HFFc6 (cell line): ENCODE measurements around the gene HAVCR1. TPM values are rescaled to one million over a fixed set of nuclear protein-coding genes. Genes with fewer than 3 reads are reported as not detected.

Source experiments
- DNase-seq: peaks from one replicate; pipeline ENCODE4 v3.0.0-alpha.2; 2018
- H3K27ac Mint-ChIP-seq: 2 replicates; pipeline ENCODE4 v1.8.0; 2020; ENCODE audit warnings: mild to moderate bottlenecking, mixed read lengths
- H3K27me3 Mint-ChIP-seq: 2 replicates; pipeline ENCODE4 v1.8.0; 2021; ENCODE audit warnings: mild to moderate bottlenecking, moderate library complexity, mixed read lengths; ENCODE audit not compliant: insufficient read depth
- H3K36me3 Mint-ChIP-seq: 2 replicates; pipeline ENCODE4 v1.8.0; 2021; ENCODE audit warnings: low read depth, mixed read lengths
- H3K4me1 Mint-ChIP-seq: 2 replicates; pipeline ENCODE4 v1.8.0; 2020; ENCODE audit warnings: low read depth, mixed read lengths
- H3K4me3 Mint-ChIP-seq: 2 replicates; pipeline ENCODE4 v1.8.0; 2020; ENCODE audit warnings: mild to moderate bottlenecking, moderate library complexity, mixed read lengths
- H3K9me3 Mint-ChIP-seq: 2 replicates; pipeline ENCODE4 v1.8.0; 2020; ENCODE audit warnings: mild to moderate bottlenecking, mixed read lengths
- total RNA-seq, 6 experiments: library from RNA; stranded (reverse); fragmentation: NEBNext Ultra II Directional; extraction: Animal tissue kit (Norgen Biotek cat#: 25700); gene quantifications; 2 replicates in 1 of 6; 3 replicates in 5 of 6; pipeline ENCODE4 v1.2.3, GENCODE V29; 2021
- TF ChIP-seq, protein P1 (sequence below): fragments of 200-600 bp; sonication (generic); IDR thresholded peaks from 2 replicates; pipeline ENCODE4 v1.5.0; 2021; ENCODE audit warnings: antibody characterized with exemption, mild to moderate bottlenecking

Gene HAVCR1
- total RNA-seq, 6 experiments from 2014 or later, result not detected

DNA sequence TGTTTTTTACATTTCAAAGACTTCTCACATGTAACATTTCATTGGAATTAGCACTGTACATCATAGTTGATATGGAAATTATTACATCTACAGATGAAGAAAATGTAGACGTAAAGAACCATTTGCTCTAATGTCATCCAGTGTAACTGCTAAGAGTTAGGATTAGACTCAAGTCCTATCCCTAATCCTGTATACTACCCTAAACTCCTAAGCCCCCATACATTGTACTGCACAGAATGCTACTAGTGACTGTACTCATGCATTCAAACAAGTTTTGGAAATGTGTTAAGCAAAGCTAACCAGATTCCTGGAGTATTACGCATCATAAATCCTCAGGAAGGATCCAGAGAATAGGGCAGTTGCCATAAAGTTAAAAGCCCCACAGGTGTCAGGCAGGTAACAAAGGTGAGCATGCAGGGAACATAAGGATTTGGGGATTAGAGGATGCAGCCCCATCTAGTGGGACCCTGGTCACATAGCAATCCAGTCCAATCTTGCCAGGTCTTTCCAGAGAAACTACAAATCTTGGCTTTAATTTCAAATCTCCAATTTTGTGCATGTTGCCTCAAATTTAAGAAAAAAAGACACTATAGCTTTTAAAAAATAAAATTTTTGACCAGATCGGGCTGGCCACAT, 32.0 kb downstream of the HAVCR1 start:
- H3K9me3 Mint-ChIP-seq, result peaks cover 22% of the 10 kb centered on the region; the same call in 1 of the 2 replicates
- H3K27me3 Mint-ChIP-seq, result no peaks in the 10 kb centered on the region; the same call in 1 of the 2 replicates
- H3K4me1 Mint-ChIP-seq, result no peaks in the 10 kb centered on the region
- H3K27ac Mint-ChIP-seq, result no peak overlapping the region
- no peaks in the 10 kb centered on the region for H3K36me3 Mint-ChIP-seq
- no peak for DNase-seq
- TF ChIP-seq, protein P1, sequence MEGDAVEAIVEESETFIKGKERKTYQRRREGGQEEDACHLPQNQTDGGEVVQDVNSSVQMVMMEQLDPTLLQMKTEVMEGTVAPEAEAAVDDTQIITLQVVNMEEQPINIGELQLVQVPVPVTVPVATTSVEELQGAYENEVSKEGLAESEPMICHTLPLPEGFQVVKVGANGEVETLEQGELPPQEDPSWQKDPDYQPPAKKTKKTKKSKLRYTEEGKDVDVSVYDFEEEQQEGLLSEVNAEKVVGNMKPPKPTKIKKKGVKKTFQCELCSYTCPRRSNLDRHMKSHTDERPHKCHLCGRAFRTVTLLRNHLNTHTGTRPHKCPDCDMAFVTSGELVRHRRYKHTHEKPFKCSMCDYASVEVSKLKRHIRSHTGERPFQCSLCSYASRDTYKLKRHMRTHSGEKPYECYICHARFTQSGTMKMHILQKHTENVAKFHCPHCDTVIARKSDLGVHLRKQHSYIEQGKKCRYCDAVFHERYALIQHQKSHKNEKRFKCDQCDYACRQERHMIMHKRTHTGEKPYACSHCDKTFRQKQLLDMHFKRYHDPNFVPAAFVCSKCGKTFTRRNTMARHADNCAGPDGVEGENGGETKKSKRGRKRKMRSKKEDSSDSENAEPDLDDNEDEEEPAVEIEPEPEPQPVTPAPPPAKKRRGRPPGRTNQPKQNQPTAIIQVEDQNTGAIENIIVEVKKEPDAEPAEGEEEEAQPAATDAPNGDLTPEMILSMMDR, result peak; percentile 37; the same call in 1 of the 2 replicates
- H3K4me3 Mint-ChIP-seq, result no peak overlapping the region

DNA sequence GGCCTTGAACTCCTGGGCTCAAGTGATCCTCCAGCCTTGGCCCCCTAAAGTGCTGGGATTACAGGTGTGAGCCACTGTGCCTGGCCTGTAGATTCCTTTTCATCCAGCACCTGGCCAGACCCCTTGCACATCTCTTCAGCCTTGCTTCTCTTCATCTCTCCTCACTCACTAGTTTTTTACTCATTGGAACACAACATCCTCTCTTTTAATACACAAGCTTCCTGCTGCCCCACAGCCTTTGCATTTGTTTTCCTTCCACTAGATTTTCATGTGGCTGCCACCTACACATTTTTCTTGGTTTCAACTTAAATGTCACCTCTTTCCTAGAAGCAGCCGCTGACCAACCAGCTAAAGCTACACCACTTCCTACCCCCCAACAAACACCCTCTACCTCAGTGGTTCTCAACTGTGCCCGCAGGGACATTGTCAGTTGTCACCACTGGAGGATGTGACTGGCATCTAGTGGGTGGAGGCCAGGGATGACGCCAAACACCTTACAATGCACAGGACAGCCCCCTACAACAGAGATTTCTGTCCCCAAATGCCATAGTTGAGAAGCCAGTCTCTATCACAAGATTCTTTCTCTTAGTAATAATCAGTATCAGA, 33.7 kb downstream of the HAVCR1 start:
- TF ChIP-seq, protein P1, result no peak
- H3K9me3 Mint-ChIP-seq, result peaks cover 27% of the 10 kb centered on the region; the same call in 1 of the 2 replicates
- no peak overlapping the region for H3K4me3 Mint-ChIP-seq
- DNase-seq, result no peak
- no peaks in the 10 kb centered on the region for H3K4me1 Mint-ChIP-seq
- H3K27me3 Mint-ChIP-seq, result no peaks in the 10 kb centered on the region; the same call in 1 of the 2 replicates
- no peak overlapping the region for H3K27ac Mint-ChIP-seq
- no peaks in the 10 kb centered on the region for H3K36me3 Mint-ChIP-seq

DNA sequence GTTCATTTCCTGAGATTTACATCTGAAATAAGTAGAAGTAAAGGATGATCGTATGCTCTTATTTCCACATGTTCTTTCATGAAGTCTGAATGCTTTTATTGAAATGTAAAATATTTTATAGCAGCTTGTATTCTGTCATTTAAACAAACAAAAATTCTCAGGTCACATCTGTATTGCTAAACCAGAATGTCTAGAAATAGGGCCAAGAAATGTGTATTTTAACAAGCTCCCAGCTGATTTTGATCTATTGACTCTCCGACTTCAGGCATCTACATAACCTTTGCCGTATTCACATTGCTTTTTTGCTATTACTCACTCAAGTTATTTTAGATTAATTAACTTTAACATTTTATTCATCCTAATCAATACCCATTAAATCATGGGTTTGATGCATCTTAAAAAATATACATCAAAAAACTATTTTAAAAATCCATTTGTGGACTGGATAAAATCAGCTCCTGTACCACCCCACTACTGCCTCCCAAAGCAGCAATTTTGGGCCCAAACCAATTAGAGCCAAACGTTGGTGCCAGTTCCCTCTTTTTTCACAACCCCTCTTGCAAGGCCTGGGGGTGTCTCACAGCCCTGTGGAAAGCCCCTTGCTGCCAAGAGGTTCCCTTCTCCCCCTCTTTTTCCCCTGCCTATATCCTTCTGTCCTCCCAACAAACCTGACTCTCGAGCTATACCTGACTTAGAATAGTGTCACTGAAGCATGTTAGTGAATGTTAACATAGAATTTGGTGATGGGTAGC, 34.5 kb downstream of the HAVCR1 start:
- Mint-ChIP-seq H3K27me3 (no peaks in the 10 kb centered on the region; the same call in 1 of the 2 replicates), H3K4me3 (no peak overlapping the region), H3K27ac (no peak overlapping the region), H3K4me1 (no peaks in the 10 kb centered on the region), H3K9me3 (peaks cover 27% of the 10 kb centered on the region; the same call in 1 of the 2 replicates), H3K36me3 (no peaks in the 10 kb centered on the region)
- DNase-seq, result no peak
- TF ChIP-seq, protein P1, result no peak

DNA sequence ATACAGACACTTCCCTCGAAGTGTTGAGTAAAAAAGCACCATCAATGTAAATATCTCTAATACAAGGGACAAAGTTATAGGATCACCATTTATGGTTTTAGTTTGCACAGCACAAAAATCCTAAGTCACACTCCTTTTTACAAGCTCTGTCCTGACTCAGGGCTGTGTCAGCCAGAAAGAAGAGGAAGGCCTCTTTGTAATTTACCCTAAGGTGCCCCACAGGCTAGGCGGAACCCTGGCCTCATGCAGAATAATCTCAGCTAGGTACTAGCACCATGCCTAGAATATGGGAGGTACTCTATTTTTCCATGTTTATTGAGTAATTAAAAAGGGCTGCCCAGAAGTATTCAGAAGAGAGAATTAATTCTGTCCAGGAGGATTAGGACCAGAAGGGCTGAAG, 36.9 kb downstream of the HAVCR1 start:
- no peak overlapping the region for H3K27ac Mint-ChIP-seq
- H3K9me3 Mint-ChIP-seq, result peaks cover 33% of the 10 kb centered on the region
- H3K27me3 Mint-ChIP-seq, result no peaks in the 10 kb centered on the region; the same call in 1 of the 2 replicates
- TF ChIP-seq, protein P1, result no peak
- no peak overlapping the region for H3K4me3 Mint-ChIP-seq
- H3K4me1 Mint-ChIP-seq, result no peaks in the 10 kb centered on the region
- no peaks in the 10 kb centered on the region for H3K36me3 Mint-ChIP-seq
- no peak for DNase-seq

DNA sequence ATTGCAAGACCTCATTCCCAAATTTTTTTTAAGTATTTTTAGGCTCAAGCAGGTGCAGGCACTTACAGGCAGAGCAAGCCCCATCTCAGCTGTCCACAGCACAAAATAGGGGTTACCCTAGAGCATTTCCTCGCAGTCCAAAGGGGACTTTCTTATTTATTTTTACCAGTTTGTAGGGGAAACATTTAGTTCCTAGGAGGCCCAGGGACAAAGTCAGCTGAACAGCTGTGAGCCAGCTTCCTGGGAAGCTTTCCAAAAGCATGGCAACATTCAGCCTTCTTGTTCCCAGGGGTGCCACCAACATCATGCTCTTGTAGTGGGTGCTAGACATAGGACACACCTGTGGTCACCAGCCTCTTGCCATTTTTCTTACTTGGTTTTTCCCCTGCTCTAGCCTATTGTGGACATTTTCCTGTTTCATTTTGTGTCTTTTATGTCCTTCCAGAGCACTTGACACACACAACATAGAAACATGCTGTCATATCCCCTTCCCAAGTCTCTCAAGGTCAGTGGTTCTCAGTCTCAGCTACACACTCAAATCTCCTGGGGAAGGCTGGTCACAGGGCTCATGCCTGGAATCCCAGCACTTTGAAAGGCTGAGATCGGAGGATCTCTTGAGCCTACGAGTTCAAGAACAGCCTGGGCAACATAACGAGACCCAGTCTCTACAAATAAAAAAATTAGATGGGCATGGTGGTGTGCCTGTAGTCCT, 38.2 kb downstream of the HAVCR1 start:
- H3K4me3 Mint-ChIP-seq, result no peak overlapping the region
- TF ChIP-seq, protein P1, result no peak
- no peaks in the 10 kb centered on the region for H3K36me3 Mint-ChIP-seq
- DNase-seq, result no peak
- H3K27ac Mint-ChIP-seq, result no peak overlapping the region
- no peaks in the 10 kb centered on the region; the same call in none of the 2 replicates for H3K27me3 Mint-ChIP-seq
- H3K4me1 Mint-ChIP-seq, result no peaks in the 10 kb centered on the region
- peaks cover 34% of the 10 kb centered on the region for H3K9me3 Mint-ChIP-seq
